GM19372 (cell line): ENCODE results near the gene C10orf120.

ENCODE experiments used
- ATAC-seq: cut with Tn5 transposase; IDR thresholded peaks from one replicate; pipeline ENCODE4 v1.9.1; 2021; ENCODE audit warnings: mild to moderate bottlenecking, low read depth, moderate library complexity; ENCODE audit not compliant: unreplicated experiment

C10orf120 gene

DNA sequence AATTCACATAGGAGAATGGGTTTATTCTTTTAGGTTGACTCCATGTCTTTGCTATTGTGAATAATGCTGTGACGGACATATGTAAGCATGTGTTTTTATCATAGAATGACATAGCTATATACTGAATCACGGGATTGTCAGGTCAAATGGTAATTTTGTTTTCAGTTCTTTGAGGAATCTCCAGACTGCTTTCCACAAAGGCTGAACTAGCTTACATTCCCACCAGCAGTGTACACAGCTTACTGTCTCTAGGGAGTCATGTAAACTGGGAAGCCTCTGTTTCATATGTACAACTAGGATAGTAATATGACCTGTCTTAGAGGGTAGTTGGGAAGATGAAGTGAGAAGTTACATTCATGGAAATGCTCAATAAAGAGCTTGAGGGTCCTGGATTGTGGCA is 6.8 kb upstream of the C10orf120 start:
- ATAC-seq = no peak

DNA sequence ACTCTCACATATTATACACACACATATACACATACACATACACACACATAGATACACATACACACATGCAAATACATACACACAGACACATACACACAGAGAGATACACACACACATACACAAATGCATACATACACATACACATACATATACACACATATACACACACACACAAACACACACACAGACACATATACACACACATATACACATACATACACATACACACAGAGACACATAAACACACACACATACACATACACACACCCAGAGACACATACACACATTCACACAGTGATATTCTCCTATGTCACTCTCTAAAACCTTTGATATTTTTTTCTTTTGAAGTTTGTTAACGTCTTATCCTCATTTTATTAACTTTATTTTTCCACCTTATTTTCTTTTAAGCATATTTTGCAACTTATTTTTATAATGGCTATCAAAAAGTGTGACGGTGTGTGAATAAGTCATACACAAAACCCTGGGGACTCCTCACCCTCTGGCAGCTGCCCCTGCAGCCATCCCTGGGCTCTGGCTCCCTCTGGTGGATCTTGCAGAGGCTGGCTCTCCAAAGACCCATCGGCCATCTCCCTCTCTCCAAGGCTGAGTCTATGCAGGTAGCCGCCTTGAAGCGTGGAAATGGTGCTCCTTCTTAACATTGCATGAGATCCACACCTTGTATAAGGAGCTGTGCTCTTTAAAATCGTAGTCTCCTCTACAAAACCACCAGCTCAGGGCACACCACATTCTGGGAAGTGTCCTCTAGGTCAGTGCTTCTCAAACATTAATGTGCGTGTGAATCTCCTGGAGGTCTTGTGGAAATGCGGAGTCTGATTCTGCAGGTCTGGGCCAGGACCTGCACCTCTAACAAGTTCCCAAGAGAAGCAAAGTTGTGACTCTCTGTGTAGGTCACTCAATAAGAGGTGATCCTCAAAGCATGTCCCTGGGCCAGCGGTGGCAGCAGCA is 4.1 kb upstream of the C10orf120 start:
- ATAC-seq = no peak

DNA sequence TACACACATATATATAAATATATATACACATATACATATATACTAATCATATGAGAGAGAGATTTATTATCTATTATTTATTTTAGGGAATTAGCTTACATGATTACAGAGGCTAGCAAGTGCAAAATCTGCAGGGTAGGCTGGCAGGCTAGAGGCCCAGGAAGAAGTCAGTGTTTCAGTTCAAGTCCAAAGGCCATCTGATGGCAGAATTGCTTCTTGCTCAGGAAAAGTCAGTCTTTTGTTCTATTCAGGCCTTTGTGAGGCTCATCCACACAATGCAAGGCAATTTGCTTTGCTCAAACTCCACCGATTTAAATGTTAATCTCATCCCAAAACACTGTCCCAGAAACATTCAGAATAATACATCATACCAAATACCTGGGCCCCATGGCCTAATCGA is 2.6 kb upstream of the C10orf120 start:
- no peak for ATAC-seq

DNA sequence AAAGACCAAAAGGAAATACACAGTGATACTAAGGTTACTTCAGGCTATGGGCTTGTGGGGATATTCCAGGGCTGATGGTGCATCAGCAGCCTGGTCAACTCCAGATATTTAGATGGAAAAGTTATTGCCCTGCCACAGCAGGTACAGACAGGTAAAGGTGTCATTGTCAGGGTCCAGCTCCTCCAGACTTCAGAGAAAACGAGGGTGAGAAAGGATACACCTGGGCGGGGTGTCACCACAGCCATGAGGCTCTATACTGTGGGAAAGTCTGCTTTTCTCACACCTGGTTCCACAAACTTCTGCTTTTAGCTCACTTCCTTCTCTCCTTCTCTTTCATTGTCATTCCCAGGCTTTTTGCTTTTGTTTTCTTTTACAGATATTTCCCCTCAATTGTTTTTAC is 2.0 kb upstream of the C10orf120 start:
- ATAC-seq = no peak

DNA sequence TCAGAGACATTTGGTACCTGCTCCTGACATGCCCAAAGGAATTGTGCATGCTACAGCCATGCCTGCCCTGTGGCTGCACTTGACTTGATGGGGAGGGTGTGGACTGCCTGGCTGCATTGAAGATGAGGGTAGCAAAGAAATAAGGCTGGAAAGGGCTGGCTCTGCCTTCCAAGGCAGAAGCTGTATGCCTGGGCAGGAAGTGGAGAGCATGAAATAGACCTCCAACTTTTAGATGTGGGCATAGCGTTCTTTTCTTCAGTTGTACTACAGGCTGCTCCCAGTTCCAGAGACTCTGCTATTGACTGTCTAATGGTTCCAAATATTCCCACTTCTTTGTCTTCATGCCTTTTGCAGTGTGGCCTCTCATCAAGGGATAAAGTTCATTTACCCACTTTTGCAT is 3.0 kb downstream of the C10orf120 start:
- ATAC-seq = no peak

DNA sequence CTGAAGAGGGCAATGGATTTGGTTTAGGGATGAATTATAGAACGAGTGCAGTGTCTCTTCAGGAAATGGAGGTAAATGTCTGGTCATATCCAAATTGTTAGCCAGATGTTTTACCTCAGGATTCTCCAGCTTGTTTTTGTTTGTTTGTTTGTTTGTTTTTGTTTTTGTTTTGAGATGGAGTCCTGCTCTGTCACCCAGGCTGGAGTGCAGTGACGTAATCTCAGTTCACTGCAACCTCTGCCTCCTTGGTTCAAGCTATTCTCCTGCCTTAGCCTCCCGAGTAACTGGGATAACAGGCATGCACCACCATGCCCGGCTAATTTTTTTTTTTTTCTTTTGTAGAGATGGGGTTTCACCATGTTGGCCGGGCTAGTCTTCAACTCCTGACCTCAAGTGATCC is 6.9 kb downstream of the C10orf120 start:
- ATAC-seq = no peak

DNA sequence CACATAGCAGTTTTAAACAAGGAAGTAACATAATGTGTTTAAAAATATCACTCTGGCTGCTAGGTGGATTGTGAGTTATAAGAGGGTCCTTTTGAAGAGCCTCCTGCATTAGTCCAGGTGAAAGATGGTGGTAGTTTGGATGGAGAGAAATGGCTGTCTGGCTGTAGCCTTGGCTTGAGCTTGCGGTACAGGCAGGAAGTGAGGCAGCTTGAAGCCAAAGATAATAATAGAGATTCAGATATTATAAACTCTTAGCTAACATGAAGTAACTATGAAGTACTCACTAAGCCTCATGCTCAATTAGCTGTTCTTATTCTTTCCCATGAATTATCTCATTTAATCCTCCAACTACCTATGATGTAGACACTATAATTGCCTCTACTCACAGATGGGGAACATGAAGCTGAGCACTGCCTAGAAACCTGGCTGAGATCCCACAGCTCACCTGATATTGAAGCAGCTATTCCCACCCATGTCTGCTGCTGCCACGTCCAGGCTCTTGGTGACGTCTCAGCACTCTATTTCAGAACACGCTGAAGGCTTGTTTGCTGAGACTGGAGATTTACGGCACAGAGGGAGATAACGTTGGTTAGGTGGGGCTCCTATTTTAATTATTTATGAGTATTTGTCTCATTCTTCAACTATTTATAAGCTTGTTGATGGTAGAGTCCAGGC is 10.4 kb downstream of the C10orf120 start:
- no peak for ATAC-seq

DNA sequence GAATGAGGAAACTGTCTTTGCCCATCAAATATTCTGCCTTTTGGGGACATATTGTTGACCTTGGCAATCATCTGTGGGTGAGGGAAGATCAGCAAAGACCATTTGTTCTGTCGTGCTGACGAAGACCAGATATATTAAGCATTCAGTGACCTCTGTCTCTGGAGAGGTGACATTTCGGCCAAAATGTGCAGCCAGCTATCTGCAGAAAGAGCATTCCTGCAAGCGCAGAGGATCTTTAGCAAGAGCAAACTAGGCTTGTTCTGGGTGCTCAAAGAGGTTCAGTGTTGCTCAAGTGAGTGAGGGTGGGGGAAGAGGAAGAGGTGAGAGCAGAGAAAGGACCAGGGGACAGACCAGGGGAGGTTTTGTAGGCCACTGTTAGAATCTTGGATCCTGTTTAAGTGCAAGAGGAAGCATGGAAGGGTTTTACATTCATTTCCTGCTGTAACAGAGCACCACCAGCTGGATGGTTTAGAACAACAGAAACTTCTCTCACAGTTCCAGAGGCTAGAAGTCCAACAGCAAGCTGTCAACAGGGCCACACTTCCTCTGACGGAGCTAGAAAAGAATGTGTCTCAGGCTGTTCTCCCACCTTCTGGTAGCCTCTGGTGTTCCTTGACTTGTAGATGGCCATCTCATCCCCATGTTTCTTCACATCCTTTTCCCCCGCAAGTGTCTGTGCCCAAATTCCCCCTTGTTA is 11.2 kb downstream of the C10orf120 start:
- no peak for ATAC-seq

DNA sequence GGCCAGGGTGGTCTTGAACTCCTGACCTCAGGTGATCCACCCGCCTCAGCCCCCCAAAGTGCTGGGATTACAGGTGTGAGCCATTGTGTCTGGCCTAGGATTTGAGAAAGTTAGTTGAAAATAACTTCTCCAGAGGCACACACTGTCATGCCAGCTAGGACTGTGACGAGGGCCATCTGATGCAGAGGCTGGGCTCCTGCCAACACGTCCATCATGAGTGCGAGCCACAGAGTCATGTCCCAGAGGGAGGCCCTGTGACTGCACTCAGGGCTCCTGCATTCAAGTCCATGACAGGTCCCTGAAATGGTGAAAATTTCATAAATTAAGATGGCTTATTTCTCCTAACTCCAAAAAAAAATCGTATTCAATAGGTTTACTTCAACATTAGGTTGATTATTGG is 17.1 kb downstream of the C10orf120 start:
- no peak for ATAC-seq

DNA sequence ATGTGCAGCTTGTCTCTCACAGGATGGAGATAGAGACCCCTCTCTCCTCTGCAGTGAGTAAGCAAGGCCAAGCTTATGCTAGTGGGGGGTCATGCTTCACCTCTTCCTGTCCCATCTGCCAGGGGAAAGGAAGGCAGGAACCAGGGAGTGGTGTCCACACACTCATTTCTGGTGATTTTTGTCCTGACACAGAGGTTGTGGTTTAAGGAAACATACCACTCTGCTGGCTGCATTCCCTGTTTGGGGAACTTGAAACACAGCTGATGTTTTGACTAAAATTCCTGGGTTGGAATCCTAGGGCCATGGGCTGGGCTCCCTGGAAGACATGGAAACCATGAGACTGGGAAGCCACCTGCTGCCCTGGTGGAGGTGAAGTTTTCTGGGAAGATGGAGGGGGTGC is 21.4 kb downstream of the C10orf120 start:
- no peak for ATAC-seq

DNA sequence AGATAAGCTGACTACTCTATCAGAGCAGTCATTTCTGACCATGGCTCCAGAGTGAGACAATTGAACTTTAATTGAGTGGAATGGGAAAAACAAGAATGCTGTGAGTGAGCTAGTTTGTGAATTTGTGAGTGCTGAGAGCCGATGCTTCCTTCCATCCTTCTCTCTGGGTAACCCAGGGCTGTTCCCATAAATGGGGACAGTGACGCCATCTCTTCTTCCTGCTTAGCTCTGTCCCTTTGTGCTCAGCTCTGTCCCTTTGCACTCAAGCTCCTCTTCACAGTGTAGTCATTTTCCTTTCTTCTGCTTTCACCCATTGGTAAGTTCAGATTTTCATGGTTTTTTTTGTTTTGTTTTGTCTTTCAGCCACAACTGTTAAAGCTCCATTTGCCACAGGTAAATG is 24.4 kb downstream of the C10orf120 start:
- no peak for ATAC-seq

DNA sequence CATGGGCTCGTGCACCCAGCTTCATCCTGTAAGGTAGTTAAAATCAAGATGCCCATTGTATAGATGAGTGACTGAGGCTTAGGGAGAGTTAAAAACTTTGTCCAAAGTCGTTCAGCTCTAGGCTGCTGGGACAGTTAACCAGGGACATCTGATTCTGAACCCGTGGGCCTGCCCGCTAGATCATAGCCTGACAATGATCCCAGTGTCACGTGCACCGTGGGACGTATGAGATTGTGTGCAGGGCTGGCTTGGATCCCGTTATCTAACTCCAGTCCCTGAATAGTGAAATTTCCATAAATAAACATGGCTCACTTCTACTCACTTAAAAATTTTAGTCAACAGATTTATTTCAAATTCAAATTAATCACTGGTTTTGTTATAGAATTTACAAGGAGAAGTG is 24.9 kb downstream of the C10orf120 start:
- no peak for ATAC-seq

DNA sequence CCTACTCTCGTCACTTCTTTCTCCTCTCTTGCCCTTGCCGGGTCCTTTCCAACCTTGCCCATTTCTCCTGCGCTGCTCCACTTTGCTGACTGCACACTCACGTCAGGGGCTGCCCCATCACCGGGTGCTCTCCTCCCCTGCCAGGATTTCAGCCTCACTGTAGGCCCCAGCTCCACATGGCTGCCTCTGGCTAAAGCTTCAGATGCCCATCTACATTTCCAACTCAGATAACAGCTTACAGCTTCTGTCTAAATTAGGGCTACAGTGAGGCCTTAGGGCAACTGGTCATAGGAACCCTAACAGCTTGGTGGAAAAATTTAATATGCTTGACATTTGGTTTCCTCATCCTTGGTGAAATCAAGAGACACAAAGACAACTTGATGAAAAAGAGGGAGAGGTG is 25.9 kb downstream of the C10orf120 start:
- ATAC-seq = no peak

DNA sequence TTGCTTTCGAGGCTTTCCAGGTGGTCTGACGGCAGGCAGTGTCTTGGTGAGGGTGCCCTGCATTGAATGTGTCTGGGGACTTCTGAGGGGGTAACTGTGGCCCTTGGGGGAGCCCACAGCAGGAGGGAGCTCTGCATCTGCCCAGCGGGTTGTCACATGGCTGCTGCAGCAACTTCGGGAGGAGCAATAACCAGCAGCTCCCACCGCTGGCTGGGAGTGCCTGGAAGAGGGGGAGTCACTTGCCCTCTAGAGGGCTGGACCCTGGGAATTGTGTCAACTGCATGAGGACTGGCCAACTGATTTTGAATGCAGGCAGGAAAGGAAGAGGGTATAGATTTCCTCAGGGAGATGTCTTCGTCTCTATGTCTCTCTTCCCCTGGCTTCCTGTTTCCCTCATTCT is 26.4 kb downstream of the C10orf120 start:
- ATAC-seq = no peak

DNA sequence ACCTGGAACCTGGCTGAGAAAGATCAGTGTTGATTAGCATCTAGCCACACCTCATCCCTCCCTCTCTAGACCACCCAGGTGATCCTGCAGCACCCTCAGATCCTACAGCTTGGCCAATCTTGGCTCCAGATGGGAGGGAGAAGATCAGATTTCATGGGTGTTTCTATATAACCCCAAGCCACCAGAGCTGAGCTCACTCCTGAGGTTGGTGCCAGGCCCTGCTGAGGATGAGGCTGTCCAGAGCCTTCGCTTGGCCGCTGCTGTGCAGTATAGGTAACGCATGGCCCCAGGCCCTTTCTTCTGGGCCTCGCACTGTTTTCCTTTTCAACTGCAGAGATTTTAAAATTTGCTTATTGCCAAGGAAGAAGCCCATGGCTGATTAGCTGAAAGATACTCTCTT is 27.0 kb downstream of the C10orf120 start:
- ATAC-seq = no peak

DNA sequence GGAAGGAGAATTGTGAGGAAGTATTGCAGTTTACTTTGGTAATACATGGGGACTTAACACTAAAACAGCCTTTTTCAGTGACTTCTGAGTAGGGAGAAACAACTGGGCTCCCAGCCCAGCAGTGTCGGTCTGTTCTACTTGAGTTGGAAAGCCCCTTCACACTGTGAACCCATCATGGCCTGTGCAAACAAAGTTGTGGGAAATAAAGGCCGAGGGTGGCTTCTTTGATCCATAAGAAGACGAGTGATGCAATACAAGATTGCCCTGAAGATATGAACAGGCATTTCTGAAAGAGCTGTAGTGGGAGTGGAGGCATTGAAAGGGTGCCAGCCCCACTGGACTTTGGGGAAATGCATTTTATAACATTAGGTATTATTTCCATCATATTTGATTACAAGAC is 28.3 kb downstream of the C10orf120 start:
- ATAC-seq = no peak

DNA sequence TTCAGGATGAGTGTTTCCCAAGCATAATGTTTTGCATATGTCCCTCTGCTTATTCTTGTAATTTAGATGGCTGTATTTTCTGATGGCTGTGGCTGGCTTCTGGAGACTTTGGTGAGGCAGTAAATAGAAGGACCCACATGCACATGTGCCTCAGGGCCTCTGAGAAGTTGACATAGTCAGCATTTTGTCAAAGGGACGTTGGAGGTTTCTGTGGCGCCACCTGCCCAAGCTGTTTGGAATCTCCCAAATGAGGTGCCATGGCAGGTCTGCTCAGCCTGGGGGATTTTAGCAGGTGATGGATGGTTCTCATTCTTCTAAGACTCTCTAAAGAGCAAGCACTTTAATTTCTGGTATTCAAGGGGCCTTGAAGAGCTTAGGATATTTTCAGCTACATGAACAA is 29.8 kb downstream of the C10orf120 start:
- ATAC-seq = no peak

DNA sequence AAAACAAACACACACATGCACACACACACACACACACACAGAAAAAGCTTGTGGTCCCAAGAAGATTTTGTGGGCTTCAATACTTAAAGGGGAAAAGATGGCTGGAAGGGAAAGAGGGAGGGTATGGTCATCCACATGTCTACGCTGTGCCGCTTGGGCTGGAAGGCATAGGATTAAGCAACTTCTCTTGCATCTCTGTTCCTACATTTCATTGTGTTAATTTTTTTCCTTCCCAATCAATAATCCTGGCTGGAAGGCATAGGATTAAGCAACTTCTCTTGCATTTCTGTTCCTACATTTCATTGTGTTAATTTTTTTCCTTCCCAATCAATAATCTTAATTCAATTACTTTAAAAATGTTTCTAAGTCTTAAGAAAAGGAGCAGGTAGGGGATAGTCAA is 30.6 kb downstream of the C10orf120 start:
- ATAC-seq = no peak

DNA sequence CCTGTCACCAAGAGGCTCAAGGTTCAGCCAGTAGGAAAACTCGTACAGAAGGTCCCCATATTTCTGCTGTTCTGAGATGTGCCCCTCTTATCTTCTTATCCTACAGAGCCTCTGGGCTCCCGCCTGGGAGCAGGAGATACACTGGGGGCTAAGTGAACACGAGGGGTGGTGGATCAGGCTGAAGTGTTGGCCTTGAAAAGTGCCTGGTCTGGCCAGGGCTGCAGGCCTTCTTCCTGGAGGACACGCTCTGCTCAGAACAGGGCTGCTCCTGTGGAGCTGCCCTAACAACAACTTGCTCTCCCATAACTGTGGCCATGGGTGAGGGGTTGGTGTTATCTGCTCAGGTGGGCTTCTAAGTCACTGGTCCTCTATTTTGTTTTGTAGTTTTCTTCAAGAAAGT is 33.7 kb downstream of the C10orf120 start:
- ATAC-seq = no peak

DNA sequence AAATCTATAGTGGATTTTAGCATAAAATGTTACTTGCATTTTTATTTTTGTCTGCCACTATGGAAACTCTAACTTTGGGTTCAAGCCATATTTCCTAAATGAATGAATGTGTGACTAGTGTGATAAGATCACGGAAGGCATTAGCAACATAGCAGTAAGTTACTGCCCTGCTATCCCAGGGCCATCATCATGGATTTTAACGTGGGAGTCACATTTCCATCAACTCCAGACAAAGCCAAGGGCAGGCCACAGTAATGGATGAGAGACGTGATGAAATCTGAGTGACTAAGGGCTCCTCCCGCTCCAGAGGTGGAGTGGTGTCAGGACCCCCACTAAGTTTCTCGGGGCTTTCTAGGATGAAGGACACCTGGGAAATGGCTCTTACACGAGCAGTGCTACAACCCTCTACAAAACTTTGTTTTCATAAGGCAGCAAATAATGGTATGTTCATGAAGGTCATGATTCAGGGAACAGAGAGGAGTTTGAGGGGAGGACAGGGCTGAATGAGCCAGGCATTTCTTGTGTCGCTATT is 34.3 kb downstream of the C10orf120 start:
- ATAC-seq = no peak

DNA sequence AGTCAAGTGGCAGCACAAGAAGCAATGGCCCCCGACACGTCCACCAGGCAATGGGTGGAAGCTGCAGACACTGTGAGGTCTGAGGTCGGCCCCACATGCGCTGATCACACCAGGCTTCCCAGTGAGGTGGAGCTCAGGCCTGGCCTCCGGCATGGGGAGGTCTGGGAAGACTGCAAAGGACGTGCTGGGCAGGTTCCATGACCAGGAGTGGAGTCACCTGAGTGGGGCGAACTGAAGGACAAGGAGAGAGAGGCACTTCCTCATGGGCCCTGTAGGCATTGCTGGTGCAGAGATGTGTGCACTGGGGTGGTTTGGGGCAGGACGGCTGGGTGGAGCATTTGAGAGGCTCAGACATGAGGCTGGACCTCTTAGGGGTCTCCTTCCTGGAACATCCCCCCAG is 35.1 kb downstream of the C10orf120 start:
- ATAC-seq = no peak
